Smooth muscle cell of the umbilical artery (primary cell): ENCODE measurements around the gene ERMARD. TPM values are rescaled to one million over a fixed set of nuclear protein-coding genes. Genes with fewer than 3 reads are reported as not detected.

Experiments used
- total RNA-seq: library from RNA; depleted of rRNA; stranded (reverse); fragments of >200 nt; gene quantifications from 2 replicates; pipeline ENCODE4 v1.2.3, GENCODE V29; 2014

Gene ERMARD
- total RNA-seq, result 17.2 and 17.8 TPM in 2 replicates

DNA sequence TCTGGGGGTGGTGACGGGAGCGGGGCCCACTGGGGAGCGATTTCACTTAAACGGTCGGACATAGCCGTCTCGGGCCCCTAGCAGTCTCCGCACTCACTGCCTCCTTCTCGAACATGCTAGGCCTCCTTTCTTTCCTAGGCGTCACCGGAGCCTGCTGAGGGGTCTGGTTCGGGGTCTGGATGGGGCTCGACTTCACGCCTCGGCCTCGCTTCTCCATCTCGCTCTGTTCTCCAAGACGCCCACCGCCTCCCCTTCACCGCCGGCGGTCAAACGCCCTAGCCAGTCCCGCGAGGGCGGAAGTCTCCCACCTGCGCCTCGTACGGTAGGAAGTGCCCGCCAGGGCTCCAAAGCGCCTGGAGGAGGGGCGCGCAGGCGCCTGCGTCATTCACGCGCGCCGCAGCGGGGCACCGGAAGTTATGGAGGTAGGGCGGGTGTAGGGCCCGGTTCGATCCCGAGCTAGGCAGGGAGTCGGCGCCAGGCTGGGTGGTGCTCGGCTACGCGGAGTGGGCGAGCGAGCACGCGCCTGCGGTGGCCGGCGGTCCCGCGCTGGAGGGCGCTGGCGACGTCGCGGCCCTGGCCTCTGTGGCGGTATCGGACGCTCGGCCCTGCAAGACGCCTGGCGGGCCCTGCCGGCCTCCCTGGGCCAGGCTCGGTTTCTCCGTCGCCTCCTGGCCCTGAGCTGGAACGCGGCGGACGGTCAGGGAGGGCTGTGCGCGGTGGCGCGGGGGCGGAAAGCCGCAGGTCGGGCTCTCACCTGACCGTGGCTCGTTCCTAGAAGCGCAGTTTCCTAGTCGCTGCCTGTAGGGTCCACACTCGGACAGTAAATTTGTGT lies at the start of gene ERMARD, which contains the start of gene DYNLT2:
TSS of gene ERMARD (plus strand) at position 381 of the 832 bp plus-strand sequence. CDS start at position 417, 36 bp downstream.
TSS of gene DYNLT2 (minus strand) at position 331 of the 832 bp plus-strand sequence. CDS start at position 217, 114 bp downstream.

GRCh38 chr6:169701954-169702839 lies 49.2 kb upstream of the ERMARD start, which contains the start of the genes C6orf120 and WDR27:
C6orf120 (plus strand) TSS chr6:169702126; CDS start chr6:169702460, 334 bp downstream.
WDR27 (minus strand) TSS chr6:169702029; CDS start chr6:169689005, 13,024 bp downstream.

DNA sequence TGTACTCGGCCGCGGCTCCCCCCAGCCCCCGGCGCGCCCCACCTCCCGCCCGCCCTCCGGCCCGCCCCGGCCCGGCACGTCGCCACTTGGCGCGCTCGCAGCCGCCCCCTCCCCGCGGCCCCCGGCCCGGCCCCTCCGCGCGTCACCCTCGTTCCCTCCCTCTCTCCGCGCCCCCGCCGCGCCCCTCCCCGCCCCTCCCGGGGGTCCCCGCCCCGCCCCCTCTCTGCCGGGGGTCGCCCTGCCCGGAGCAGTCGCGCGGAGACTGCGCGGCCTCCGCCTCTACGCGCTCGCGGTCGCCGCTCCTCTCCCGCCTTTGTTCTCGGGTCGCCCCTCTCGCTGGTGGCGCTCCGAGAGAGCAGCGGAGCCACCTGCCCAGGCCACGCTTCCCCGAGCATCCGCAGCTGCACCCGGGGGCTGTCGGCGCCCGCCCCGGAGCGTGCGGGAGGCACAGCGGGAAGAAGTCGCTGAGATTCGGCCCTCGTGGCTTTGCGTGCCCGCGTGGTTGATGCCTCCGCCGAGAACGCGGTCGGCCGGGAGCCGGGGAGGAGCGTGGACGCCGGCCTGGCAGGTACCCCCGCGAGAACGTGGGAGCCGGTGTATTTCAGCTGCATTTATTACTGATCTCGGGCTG lies 26.8 kb upstream of the ERMARD start, which contains the start of gene PHF10:
TSS of gene PHF10 (minus strand) at position 7 of the 631 bp plus-strand sequence. CDS start 569 bp downstream, outside the sequence.

Other genes with a start within 250 kb of the ERMARD start
- 19.0 and 28.0 TPM in 2 replicates for gene WDR27, start 49.6 kb upstream of the ERMARD start, total RNA-seq
- 45.4 and 64.2 TPM in 2 replicates for gene C6orf120, start 49.5 kb upstream of the ERMARD start, total RNA-seq
- gene PHF10, start 27.1 kb upstream of the ERMARD start, total RNA-seq, result 27.9 and 28.6 TPM in 2 replicates
- gene DYNLT2, start 50 bp upstream of the ERMARD start, total RNA-seq, result 0.83 and 1.2 TPM in 2 replicates